GM18519 (cell line): ENCODE data around the gene CHPF.

ENCODE experiments used
- ATAC-seq: cut with Tn5 transposase; IDR thresholded peaks from one replicate; pipeline ENCODE4 v1.9.1; 2021; ENCODE audit warnings: mild to moderate bottlenecking, moderate library complexity; ENCODE audit not compliant: unreplicated experiment, low FRiP score

Gene CHPF

DNA sequence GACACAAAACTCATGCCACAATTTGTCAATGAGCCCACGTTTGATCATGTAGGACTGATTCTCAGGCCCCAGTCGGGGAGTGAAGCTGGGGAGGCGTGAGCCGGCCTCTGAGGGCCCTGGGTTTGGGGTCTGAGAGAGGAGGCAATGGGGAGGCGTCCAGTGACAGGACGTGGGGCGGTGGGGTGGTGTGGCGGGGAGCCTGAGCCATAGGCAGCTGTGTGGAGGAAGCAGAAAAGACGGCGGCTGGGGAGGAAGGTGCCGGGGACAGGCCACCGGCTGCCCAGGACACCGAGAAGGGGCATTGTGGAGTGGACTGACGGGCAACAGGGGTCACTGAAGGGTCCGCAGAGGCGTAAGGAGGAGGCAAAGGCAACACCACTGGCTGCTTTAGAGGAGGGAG lies 7.2 kb downstream of the CHPF start:
- no peak for ATAC-seq

DNA sequence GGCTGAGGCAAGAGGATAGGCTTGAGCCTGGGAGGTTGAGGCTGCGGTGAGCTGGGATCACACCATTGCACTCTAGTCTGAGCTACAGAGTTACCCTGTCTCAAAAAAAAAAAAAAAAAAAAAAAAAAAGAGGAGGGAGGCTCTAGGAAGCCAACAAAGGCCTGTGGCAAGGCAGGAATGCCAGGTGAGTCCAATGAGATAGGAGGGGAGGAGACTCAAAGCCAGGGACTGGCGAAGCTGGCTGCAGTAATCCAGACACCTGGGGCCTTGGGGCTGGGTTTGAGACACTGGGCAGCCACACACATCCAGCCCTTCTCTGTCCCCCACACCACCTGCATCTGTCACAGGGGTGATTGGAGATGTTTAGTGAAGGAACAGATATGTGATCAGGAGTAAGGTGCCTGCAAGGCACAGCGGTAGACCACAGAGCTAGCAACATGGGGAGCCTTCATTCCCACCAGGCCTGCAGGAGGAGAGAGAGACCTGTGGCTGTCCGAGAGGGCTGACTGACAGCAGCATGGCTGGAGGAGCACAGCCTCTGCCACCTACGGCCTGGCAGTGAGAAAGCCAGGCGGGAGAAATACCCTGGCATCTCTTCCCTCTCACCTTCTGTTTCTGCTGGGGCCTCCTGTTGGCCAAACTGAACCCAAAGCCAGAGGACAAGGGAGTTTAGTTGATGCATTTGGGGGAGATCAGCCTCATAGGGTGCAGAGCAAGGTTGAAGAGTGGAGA lies 9.5 kb downstream of the CHPF start:
- no peak for ATAC-seq

DNA sequence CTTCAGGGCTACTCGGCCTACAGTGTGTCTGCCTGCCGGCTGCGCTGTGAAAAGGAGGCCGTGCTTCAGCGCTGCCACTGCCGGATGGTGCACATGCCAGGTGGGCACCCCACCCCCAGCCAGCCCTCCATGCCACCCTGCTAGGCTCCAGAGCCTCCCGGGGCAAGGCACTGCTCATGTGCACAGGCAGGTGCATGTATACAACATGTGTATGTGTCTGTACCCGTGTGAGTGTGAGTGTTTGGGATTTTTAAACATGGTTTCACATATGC lies 11.3 kb downstream of the CHPF start:
- no peak for ATAC-seq

DNA sequence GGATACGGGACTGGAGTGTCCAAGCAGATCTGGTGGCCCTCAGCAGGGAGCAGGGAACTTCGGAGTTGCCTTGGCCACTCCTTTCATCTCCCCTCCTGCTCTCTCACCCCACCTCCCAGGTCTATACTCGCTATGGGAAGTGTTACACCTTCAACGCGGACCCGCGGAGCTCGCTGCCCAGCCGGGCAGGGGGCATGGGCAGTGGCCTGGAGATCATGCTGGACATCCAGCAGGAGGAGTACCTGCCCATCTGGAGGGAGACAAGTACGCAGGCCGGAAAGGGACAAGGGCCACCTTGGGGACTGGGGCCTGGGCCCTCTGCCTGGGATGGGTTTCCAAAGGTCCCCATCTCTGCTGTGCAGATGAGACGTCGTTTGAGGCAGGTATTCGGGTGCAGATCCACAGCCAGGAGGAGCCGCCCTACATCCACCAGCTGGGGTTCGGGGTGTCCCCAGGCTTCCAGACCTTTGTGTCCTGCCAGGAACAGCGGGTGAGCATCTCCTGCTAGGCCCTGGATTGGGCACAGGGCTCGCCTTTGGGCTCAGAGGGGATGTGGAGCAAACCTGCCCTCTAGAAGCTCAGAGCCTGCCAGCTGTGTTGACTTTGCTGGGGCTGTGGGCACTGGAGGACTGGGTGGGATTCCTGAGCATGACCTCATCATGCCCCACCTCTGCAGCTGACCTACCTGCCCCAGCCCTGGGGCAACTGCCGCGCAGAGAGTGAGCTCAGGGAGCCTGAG lies 11.8 kb downstream of the CHPF start:
- no peak for ATAC-seq

DNA sequence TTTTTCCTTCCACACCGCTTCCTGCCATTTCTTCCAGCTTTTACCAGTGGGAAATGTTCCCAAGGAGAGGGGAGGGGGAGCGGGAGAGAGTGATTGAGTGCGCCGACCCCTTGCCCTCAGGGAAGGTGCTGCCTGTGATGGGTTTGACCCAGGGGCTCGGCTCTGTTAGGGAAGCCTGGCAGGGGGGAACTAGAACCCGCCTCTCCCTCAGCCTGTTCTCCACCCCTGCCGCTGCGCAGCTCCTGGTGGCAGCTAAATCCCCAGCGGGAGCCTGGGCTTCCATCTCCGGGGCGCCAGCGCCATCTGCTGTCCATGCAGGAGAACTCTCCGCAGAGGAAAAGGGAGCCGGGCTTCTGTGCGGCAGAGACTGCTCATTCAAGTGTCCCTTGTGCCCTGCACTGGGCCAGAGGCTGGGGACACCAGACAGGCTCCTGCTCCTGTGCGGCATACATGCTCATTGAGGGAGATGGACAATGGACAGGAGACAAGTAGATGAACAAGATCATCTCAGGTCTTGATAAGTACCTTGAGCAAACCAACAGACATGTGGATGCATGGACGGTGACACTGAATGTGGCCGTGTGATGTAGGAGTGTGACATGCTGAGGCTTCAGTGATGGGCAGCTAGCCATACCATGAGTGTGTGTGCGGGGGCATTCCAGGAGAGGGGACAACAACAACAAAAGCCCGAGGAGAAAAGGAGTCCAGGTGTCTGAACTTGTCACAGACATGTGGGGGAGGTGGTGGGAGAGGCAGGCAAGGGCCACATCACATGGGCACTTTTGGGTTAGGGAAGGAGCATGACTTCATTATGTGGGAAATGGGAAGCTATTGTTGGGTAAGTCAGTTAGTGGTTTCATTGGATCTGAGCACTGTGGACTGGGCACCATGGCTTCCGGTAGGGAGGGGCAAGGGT lies 13.3 kb downstream of the CHPF start:
- peak; percentile 83 for ATAC-seq

DNA sequence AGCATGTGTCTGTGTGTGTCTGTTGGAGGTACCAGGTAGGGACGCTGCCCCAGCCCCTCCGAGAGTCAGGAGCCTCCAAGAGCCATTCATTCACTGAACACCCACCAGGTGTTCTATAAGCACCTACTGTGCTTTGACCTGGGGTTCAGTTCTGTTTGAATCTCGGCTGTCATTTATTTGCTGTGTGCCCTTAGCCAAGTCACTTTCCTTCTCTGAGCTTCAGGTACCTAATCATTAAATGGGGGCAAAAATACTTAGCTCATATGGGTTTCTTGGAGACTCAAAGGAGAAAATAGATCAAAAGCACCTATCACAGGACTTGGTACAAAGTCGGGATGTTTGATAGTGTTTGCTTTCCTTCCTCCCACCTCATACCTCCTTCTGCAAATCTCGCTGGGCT lies 16.1 kb downstream of the CHPF start:
- ATAC-seq = no peak

DNA sequence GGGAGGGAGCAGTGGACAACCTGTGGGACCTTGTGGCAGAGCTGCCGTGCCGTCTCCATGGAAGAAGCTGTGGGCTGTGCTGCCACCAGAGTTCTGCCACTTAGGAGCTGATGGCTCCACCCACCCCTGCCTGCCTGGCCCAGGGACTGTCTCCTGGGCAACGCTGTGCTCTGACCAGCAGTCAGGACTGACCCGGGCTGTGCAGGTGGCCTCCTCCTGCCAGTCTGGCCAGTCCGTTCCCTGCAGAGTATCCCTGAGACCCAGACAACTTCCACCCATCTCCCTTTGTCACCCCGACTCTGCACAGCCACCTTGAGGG lies 16.6 kb downstream of the CHPF start:
- ATAC-seq = no peak

DNA sequence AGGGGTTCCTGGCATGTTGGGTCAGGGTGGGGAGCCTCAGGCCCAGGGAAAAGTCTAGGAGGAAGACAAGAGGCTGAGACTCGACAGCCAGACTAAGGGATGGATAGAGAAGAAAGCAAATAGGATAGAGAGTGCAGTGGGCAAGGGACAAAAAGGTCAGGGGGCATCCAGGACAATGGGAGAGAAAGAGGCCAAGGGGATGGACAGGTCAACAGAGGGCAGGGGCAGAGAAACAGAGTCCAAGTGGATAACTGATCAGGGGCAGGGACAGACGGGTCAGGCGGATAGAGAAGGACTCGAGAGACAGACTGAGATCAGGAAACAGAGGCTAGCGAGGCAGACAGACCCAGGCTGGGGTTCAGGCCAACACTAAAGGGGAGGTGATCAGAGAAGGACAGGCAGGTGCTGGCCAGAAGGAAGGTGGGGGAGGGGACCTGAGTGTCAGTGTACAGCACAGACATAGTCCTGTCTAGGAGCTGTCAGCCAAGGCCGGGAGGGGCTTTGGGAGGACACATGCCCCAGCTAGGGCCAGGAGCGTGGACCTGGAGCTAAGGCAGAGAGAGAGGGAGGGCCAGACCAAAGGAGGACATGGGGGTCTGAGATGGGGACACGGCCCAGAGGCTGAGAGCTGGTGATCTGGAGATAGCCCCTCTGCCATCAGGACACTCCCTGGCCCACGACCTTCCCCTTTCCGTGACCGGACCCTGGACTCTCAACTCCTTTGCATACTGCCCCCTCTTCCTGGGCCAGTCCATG lies 17.1 kb downstream of the CHPF start:
- ATAC-seq = no peak

DNA sequence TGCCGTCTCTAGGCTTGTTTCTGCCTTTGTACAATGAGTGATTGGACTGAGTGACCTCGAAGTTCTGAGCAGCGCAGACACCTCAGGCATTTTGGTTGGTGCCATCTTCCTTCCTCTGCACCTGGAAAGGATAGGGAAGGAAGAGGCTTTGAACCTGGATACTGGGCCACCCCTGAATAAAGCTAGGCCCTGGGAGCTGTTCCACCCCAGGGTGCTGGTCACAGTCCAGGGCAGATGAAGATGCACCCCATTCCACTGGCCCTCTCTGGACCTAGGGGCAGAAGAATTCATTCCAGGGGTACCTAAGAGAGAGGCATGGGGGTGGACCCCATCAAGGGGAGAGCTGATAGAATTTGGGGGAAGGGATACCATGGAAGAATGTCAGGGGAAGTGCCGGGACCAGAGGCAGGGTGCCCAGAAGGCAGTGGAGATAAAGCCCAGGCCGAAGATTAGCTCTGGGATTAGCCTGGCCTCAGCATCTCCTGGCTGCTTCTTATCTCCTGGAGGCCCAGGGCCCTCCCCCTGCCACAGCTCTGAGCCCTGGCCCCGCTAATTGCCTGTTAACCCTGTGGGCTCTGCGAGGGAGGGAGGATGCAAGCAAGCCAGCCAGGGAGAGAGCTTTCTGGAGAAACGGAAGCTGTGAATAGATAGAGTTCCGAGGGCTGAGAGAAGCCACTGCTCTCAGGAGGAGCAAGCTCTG lies 17.9 kb downstream of the CHPF start:
- ATAC-seq = no peak

DNA sequence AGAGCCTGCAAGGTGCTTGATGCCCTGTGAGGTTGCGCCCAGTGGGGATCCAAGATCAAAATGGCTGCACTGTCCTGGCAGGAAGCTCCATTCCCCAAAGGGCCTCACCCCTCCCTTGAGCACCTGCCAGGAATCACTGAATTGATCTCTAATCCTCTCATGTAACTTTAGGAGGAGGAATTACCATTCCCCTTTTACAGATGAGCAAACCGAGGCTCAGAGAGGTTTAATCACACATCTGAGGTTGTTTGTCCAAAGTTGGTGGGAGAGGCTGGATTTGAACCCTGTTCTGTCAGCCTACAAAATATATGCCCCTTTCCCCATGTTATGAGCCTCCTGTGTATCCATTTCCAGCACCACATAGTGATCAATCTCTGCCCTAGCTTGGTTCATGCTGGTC lies 18.8 kb downstream of the CHPF start:
- ATAC-seq = no peak

DNA sequence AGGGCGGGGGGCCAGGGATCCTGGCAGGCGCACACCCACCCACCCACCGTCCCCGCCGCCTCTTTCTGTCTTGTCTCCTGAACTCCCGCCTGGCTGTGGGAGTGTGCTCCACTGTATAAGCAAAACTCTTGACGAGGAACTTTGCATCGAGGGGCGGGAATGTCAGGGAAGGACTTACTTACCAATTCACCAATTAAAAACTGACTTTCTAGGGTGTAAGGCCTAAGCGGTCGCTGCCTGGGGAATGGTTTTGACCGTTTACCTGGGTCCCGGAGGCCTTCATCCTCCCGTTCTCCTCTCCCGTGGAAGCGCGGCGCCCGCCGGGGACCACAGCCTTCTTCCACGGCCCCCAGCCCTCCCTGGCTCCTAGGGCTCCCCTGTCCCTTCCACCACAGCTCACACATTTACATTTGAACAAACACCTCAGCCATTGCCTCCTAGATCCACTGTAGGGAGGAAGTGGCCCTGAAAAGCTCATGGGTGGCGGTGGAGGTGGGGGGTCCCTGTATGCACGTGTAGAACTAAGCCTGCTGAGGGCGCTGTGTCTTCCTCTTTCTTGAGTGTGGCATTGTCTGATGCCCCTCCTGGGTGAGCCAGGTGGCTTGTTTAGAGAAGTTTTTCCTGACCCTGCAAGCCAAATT lies 20.5 kb downstream of the CHPF start:
- no peak for ATAC-seq

DNA sequence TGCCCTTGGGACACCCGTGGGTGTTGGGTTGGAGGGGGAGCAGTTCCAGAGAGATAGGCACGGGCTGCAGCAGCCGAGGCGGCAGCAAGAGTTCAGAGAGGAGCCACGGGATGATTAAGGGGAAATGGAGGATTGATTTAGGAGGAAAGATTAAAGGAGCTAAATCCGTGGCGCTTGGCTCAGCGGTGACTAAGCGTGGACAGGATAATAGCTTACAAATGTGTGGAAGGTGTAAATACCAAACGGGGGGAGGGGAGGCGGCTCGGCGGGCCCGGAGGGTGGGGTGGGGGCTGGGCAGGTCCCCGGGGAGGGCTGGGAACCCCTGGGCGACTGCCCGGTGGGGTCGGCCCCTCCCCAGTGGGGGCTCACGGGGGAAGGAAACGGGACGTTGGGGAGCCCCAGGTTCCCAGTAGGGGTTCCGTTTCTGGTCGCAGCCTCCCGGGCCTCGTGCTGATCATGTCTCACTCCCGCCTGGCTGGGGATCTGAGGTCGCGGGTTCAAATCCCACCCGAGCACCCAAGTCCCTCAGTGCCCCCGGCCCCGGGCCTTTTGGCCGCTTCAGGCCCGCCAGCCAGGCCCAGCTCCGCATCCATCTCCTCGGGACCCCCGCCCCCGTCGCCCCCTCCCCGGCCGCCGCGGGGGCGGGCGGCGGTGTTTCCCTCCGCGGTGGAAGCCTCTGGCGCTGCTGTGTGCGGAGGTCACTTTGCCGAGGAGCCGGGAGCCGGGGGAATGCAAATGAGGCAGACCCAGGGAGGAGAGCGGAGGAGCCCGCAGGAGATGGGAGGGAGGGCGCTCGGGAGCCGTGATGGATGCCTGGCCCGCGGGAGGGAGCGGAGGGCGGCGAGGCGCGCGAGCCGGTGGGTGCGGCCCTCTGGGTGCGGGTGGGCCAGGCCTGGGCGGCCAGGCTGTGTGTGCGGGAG lies 21.2 kb downstream of the CHPF start:
- no peak for ATAC-seq

DNA sequence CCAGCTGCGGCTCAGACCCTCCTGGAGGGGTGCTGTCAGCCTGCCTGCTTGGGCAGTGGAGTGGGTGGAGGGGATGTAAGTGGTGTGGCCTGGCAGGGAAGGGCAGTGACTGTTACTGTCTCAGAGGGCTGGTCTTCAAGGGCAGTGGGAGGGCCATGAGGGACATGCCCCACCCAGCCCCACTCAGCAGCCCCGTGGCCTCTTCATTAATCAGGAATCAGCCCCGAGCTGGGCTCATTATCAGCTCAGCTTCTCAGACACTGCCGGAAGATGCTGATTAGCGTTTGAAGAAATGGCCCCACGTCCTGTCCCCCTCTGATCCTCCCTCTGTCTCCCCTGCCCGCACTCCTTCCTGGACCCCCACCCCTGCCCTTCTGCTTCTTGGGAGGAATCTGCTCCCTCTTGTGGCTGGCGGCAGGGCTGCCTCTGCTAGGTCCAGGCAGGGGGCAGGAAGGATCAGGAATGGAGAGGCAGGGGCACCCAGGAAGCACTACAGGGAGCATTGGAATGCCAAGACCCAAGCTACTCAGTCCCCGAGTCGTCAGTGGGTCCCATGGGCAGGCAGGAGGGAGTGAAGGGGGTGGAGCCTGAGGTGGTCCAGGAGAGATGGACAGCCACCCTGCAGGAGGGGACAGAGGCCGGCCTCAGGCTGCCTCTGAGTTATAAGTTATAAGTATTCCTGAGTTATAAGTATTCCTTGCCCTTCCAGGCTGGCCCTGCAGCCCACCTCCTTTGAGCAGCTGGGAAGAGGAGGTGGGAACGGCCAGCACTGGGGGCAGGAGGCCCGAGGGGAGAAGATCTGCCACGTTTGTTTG lies 22.3 kb downstream of the CHPF start:
- no peak for ATAC-seq

DNA sequence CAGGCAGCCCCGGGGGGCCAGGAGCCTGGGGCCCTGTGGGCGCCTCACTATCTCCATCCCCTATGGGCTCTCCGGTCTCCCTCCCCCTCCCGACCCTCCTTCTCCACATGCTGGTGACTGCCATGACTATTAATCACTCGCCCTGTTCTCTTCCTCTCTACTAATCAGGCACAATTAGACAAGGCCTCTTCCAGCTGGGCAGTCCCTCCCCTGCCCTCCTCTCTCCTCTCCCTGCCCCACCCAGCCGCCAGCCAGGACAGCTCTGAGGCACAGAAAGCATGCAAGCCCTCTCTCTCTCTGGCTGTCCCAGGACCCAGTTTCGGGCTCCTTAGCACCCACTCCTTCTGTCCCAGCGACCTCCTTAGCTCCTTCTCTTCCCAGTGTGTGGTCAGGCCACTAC lies 23.5 kb downstream of the CHPF start:
- ATAC-seq = no peak

DNA sequence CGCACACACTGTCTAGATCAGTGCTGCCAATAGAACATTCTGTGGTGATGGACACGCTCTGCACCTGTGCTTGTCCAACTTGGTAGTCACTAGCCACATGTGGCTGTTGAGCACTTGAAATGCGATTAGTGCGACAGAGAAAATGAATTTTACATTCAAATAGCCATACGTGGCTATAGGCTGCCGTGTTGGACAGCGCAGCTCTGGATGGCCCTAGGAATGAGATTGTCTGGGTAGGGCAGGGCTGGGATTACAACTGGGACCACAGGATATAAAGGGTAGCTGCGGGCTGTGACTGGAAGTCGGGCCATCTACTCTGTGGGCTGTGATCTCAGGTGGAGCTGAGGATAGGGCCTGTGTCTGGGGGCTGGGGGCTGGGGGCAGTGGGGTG lies 24.1 kb downstream of the CHPF start:
- ATAC-seq = no peak

DNA sequence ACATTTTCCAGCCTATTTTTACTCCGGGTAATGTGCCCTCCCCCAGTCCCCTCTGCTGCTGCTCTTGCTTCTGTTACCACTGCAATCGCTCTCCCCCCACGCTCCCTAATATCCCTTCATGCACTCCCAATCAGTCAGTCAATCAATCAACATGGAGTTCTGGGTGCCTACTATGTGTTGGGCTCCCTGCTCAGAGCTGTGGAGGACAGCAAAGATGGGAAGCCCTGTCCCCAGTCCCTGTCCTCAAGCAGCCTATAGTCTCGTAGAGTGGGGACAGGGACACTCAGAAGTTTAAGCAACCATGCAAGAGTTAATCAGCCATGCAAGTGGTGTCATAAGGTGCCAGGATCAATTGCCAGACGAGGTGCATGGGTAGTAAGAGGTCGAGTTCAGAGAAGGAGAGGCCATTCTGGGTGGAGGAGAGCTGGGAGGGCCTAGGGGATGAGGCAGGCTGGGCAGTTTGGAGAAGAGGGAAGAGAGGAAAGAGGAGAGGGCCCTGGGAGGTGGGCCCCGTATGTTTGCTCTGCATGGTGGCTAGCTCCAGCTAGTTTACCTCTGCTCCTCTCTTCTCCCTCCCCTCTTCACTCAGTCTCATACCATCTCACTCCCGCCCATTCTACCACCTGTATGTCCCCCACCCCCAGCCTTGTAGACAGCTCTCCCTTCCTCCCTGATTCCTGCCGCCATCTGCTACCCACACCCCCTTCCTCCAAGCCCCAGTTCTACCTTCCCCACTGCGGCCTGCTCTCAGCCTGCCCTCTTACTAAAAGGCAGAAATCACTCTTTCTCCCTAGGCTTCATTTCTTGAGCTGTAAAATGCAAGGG lies 25.4 kb downstream of the CHPF start:
- no peak for ATAC-seq

DNA sequence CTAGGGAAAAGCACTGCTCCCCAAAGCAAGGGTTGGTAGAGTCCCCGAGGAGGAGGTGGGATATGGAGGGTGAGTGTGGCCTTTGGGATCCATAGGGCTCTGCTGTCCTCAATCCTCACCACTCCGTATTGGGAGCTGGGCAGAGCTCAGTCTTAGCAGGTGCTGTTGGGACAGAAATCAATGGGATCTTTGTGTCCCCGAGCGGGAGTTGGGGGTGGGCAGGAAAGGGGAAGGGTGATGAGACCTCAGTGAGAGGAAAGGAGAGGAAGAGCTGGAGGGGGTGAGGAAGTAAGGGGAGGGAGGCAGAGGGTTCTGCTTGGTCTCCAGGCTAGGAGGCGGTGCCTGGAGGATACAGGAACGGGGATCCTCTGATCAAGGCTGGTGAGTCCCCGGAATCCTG lies 26.7 kb downstream of the CHPF start:
- ATAC-seq = no peak
